Retinal pigment epithelial cell (primary cell): ENCODE data around the gene MPPED2.

Experiments used
- DNase-seq: peaks from one replicate; pipeline ENCODE4 v3.0.0-alpha.2; 2010; ENCODE audit warnings: low read depth
- H3K4me3 ChIP-seq: 2 replicates; pipeline ENCODE4 v1.5.1; 2011; ENCODE audit warnings: mild to moderate bottlenecking, low read length, control low read depth, moderate library complexity
- TF ChIP-seq, protein P1 (sequence below): conservative IDR thresholded peaks from 2 replicates; pipeline ENCODE4 v1.5.1; 2011; ENCODE audit warnings: low read depth, low read length, control low read depth, inconsistent platforms

The MPPED2 gene

DNA sequence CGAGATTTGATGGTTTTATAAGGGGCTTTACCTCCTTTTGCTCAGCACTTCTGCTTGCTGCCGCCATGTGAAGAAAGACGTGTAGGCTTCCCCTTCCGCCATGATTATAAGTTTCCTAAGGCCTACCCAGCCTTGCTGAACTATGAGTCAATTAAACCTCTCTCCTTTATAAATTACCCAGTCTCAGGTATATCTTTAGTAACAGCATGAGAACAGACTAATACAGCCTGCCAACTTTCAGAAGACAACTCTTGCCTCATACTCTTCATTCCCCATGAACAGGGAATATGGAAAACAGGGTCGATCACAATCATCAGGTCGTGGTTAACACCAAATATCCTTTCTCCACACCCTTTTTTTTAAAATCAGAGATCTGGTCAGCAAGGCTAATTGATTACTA lies 83.0 kb downstream of the MPPED2 start:
- H3K4me3 ChIP-seq: no peak overlapping the region
- no peak for DNase-seq
- TF ChIP-seq, protein P1, sequence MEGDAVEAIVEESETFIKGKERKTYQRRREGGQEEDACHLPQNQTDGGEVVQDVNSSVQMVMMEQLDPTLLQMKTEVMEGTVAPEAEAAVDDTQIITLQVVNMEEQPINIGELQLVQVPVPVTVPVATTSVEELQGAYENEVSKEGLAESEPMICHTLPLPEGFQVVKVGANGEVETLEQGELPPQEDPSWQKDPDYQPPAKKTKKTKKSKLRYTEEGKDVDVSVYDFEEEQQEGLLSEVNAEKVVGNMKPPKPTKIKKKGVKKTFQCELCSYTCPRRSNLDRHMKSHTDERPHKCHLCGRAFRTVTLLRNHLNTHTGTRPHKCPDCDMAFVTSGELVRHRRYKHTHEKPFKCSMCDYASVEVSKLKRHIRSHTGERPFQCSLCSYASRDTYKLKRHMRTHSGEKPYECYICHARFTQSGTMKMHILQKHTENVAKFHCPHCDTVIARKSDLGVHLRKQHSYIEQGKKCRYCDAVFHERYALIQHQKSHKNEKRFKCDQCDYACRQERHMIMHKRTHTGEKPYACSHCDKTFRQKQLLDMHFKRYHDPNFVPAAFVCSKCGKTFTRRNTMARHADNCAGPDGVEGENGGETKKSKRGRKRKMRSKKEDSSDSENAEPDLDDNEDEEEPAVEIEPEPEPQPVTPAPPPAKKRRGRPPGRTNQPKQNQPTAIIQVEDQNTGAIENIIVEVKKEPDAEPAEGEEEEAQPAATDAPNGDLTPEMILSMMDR: no peak

DNA sequence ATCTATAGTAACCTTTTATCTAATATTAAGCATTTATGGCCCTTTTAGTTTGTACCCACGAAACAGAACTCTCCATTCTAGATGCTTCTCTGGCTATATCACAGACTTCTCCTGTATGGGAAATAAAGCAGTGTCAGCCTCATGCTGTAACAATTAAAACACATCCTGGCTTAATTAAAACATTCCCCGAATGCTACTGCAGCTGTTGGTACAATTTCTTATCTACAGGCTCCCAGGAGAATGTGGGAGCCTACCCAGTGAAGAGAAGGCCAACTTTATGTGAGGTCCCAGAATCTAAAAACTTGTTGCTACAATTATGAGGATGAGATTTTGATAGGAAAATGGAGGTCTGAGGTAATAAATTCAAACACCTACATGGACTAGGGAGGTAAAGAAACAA lies 83.8 kb downstream of the MPPED2 start:
- TF ChIP-seq, protein P1: no peak
- no peak for DNase-seq

DNA sequence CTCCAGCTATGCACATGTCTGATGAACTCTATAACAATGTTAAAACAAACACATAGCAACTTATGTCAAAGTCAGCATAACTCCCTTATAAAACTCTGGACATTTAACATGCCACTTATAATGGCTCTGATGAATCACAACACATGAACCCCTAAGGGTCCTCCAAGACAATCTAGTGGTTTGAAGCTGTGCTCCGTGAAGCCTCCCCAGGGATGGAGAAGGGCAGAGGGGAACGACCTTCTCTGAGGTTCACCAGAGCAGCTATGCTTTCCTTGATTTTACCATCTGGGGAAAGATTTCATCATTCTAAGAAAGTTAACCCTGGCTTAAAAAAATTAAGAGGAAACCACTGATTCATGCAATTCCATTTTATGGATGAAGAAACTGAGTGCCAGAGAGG lies 84.4 kb downstream of the MPPED2 start:
- TF ChIP-seq, protein P1: no peak
- no peak for DNase-seq
- no peak overlapping the region for H3K4me3 ChIP-seq

More for the DNA sequence above, 83.8 kb downstream of the MPPED2 start:
- H3K4me3 ChIP-seq: no peak overlapping the region

GRCh38 chr11:30499940-30500339 lies 86.2 kb downstream of the MPPED2 start:
- TF ChIP-seq, protein P1: no peak
- H3K4me3 ChIP-seq: no peak overlapping the region
- DNase-seq: no peak

GRCh38 chr11:30497600-30497999 lies 88.6 kb downstream of the MPPED2 start:
- no peak overlapping the region for H3K4me3 ChIP-seq
- no peak for DNase-seq
- TF ChIP-seq, protein P1: no peak

DNA sequence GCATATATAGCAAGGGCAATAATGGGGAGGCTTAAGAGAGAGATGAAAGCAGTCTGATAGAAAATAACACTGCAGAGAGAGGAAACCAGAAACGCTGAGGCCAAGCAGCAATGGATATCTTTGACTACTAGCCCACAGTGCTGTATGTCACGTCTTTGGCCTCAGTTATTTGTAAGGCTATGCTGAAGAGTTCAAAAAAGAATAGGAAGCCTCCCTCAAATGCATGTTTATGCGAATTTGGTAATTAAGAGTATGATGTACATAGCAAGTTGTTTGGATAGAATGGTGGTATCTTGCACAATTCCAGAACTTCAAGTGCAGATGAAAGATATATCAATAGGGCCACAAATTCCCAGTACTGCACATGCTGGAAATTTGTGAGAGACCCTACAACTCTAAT lies 89.2 kb downstream of the MPPED2 start:
- TF ChIP-seq, protein P1: no peak
- no peak overlapping the region for H3K4me3 ChIP-seq
- DNase-seq: no peak

DNA sequence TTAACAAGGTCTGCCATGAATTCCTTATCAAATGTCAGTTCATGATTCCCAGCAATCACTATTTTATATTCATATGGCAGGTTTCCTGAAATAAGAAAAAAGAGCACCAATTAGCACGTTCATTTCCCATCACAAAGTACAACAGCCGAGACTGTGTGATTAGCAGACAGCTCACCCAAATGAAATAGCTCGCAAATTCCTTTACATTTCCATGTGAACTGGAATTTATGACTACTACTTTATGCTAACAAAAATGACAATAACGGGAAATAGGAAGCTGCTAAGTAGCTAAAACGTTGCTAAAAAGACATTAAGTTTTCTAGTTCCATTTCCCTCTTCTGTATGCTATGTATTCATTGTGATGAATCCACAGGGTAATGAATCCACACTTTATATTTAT lies 90.7 kb downstream of the MPPED2 start:
- no peak overlapping the region for H3K4me3 ChIP-seq
- TF ChIP-seq, protein P1: no peak
- DNase-seq: no peak
